H1 (cell line): ENCODE data around the gene GFOD1. TPM values are rescaled to one million over a fixed set of nuclear protein-coding genes. Genes with fewer than 3 reads are reported as not detected.

Experiments
- CTCF ChIA-PET: fragments of 300-600 bp; sonication (Branson Sonifier 250); formaldehyde crosslinking; loops from one replicate; lab custom pipeline; 2021; ENCODE audit not compliant: partially characterized antibody; lab: Charles Lee
- POLR2A ChIA-PET: fragments of 300-600 bp; sonication (Branson Sonifier 250); formaldehyde crosslinking; loops from one replicate; lab custom pipeline; 2021; ENCODE audit warnings: inconsistent platforms; ENCODE audit not compliant: partially characterized antibody; lab: Charles Lee
- DNase-seq, 2 experiments: peaks; one replicate each; pipeline versions ENCODE4 v3.0.0 to v3.0.0-alpha.2; 2010 to 2022; ENCODE audit warnings: low spot score in 2 of 2, low read depth in 1 of 2, mixed read lengths in 1 of 2
- FAIRE-seq: peaks from 2 replicates; lab custom pipeline; 2011; peaks lifted over from hg19 to GRCh38; lab: Jason Lieb, UNC
- H2AFZ ChIP-seq: 2 replicates; pipeline ENCODE4 v1.8.1; 2012; ENCODE audit warnings: low read length, inconsistent platforms
- H2AK5ac ChIP-seq: 2 replicates; pipeline ENCODE4 v1.6.1; 2013; ENCODE audit warnings: low read depth, low read length
- H2BK120ac ChIP-seq: replicated peaks from 2 replicates; pipeline ENCODE3; 2013; ENCODE audit warnings: low read depth, low read length, inconsistent platforms
- H2BK12ac ChIP-seq: 2 replicates; pipeline ENCODE4 v1.6.1; 2013; ENCODE audit warnings: low read depth, low read length
- H2BK15ac ChIP-seq: 2 replicates; pipeline ENCODE4 v1.6.1; 2013; ENCODE audit warnings: low read length
- H2BK20ac ChIP-seq: 2 replicates; pipeline ENCODE4 v1.6.1; 2013; ENCODE audit warnings: low read length
- H2BK5ac ChIP-seq: 2 replicates; pipeline ENCODE4 v1.6.1; 2013; ENCODE audit warnings: low read depth, low read length
- H3K14ac ChIP-seq: 2 replicates; pipeline ENCODE4 v1.6.1; 2013; ENCODE audit warnings: inconsistent platforms; ENCODE audit not compliant: insufficient read length
- H3K18ac ChIP-seq: 2 replicates; pipeline ENCODE4 v1.6.1; 2013; ENCODE audit warnings: low read length; ENCODE audit errors: extremely low read depth
- H3K23ac ChIP-seq: 2 replicates; pipeline ENCODE4 v1.6.1; 2013; ENCODE audit warnings: inconsistent platforms; ENCODE audit not compliant: insufficient read length
- H3K23me2 ChIP-seq: 2 replicates; pipeline ENCODE4 v1.6.1; 2013; ENCODE audit warnings: low read depth, low read length
- H3K27ac ChIP-seq: 2 replicates; pipeline ENCODE4 v1.6.1; 2011; ENCODE audit warnings: low read depth, low read length, inconsistent platforms
- H3K27me3 ChIP-seq, 4 experiments: replicated peaks in 1 of 4; 1 replicate in 1 of 4; 2 replicates in 3 of 4; pipeline versions ENCODE4 v1.6.1 to v1.8.1; 2011 to 2013; ENCODE audit warnings: low read length in 3 of 4, mild to moderate bottlenecking in 3 of 4, inconsistent platforms in 2 of 4, mixed read lengths in 2 of 4, moderate library complexity in 1 of 4; ENCODE audit not compliant: control insufficient read depth in 3 of 4, insufficient read depth in 3 of 4; ENCODE audit errors: extremely low read depth in 1 of 4
- H3K36me3 ChIP-seq, 4 experiments: 2 replicates each; pipeline versions ENCODE4 v1.6.1 to v1.8.1; 2011 to 2013; ENCODE audit warnings: mild to moderate bottlenecking in 4 of 4, low read length in 3 of 4, moderate library complexity in 2 of 4, control low read depth in 1 of 4, inconsistent platforms in 1 of 4; ENCODE audit not compliant: insufficient read depth in 4 of 4, control insufficient read depth in 2 of 4
- H3K4ac ChIP-seq: replicated peaks from 2 replicates; pipeline ENCODE3; 2013; ENCODE audit warnings: low read length, low read depth, mixed read lengths, inconsistent platforms; ENCODE audit not compliant: insufficient read length
- H3K4me1 ChIP-seq, 4 experiments: replicated peaks in 1 of 4; 1 replicate in 1 of 4; 2 replicates in 3 of 4; pipeline versions ENCODE4 v1.6.1 to v1.8.1; 2011 to 2013; ENCODE audit warnings: low read length in 3 of 4, inconsistent platforms in 2 of 4, mixed read lengths in 1 of 4; ENCODE audit not compliant: insufficient read depth in 4 of 4, control insufficient read depth in 3 of 4
- H3K4me2 ChIP-seq, 2 experiments: 2 replicates each; pipeline versions ENCODE4 v1.6.1 to v1.8.1; 2011 to 2013; ENCODE audit warnings: low read depth in 2 of 2, low read length in 2 of 2, control low read depth in 1 of 2, inconsistent platforms in 1 of 2, mild to moderate bottlenecking in 1 of 2; ENCODE audit not compliant: insufficient read depth in 1 of 2
- H3K4me3 ChIP-seq, 4 experiments: fragments of 200-600, 300-600 bp in 1 of 4; sonication (generic), shearing (Covaris generic), sonication (Bioruptor Twin) in 1 of 4; 2 replicates each; pipeline versions ENCODE4 v1.5.1 to v1.8.1; 2011 to 2016; ENCODE audit warnings: low read length in 4 of 4, low read depth in 3 of 4, control low read depth in 2 of 4, inconsistent platforms in 2 of 4, mild to moderate bottlenecking in 2 of 4, mixed read lengths in 1 of 4, moderate library complexity in 1 of 4; ENCODE audit not compliant: insufficient read depth in 2 of 4; ENCODE audit errors: extremely low read depth in 1 of 4
- H3K56ac ChIP-seq: replicated peaks from 2 replicates; pipeline ENCODE3; 2013; ENCODE audit warnings: low read depth, mild to moderate bottlenecking, mixed read lengths, low read length, inconsistent platforms; ENCODE audit not compliant: insufficient read length
- H3K79me1 ChIP-seq: 2 replicates; pipeline ENCODE4 v1.6.1; 2013; ENCODE audit warnings: low read depth, low read length, control low read depth
- H3K79me2 ChIP-seq, 2 experiments: 2 replicates each; pipeline versions ENCODE4 v1.6.1 to v1.8.1; 2012 to 2013; ENCODE audit warnings: low read length in 2 of 2, mild to moderate bottlenecking in 2 of 2, inconsistent platforms in 1 of 2; ENCODE audit not compliant: insufficient read depth in 2 of 2, control insufficient read depth in 1 of 2
- H3K9ac ChIP-seq, 4 experiments: replicated peaks in 1 of 4; 1 replicate in 1 of 4; 2 replicates in 3 of 4; pipeline versions ENCODE4 v1.6.1 to v1.8.1; 2011 to 2013; ENCODE audit warnings: low read depth in 3 of 4, low read length in 3 of 4, control low read depth in 2 of 4, mild to moderate bottlenecking in 2 of 4, moderate library complexity in 2 of 4, inconsistent platforms in 1 of 4; ENCODE audit errors: extremely low read depth in 1 of 4
- H3K9me3 ChIP-seq, 2 experiments: 2 replicates each; pipeline versions ENCODE4 v1.6.1 to v1.8.1; 2012 to 2013; ENCODE audit warnings: mild to moderate bottlenecking in 2 of 2, moderate library complexity in 2 of 2, control low read depth in 1 of 2, inconsistent platforms in 1 of 2, low read depth in 1 of 2, low read length in 1 of 2, mixed read lengths in 1 of 2; ENCODE audit not compliant: insufficient read depth in 2 of 2
- H4K20me1 ChIP-seq, 2 experiments: replicated peaks in 1 of 2; 2 replicates each; pipeline versions ENCODE3 to v1.8.1; 2011 to 2013; ENCODE audit warnings: inconsistent platforms in 2 of 2, low read length in 2 of 2, mild to moderate bottlenecking in 1 of 2; ENCODE audit not compliant: insufficient read depth in 2 of 2, control insufficient read depth in 1 of 2
- H4K5ac ChIP-seq: 2 replicates; pipeline ENCODE4 v1.6.1; 2013; ENCODE audit warnings: low read length, low read depth, mixed read lengths, inconsistent platforms; ENCODE audit not compliant: insufficient read length
- H4K8ac ChIP-seq: 2 replicates; pipeline ENCODE4 v1.8.0; 2013; ENCODE audit warnings: mild to moderate bottlenecking, moderate library complexity, low read length, inconsistent platforms; ENCODE audit not compliant: insufficient read depth; ENCODE audit errors: extremely low read depth
- H4K91ac ChIP-seq: replicated peaks from 2 replicates; pipeline ENCODE3; 2013; ENCODE audit warnings: low read length, mixed read lengths, inconsistent platforms; ENCODE audit not compliant: insufficient read length
- TEAD4 ChIP-seq: IDR thresholded peaks from 2 replicates; pipeline ENCODE4 v1.6.1; 2012; ENCODE audit warnings: low read depth, low read length, inconsistent platforms, mixed read lengths
- WGBS, 2 experiments: shearing (Covaris generic) in 1 of 2; methylation state at CpG; one replicate each; pipeline versions ENCODE4 v1.1.6 to v1.1.7; 2013 to 2015; ENCODE audit warnings: low lambda C conversion rate in 2 of 2, mixed read lengths in 2 of 2, inconsistent platforms in 1 of 2, low coverage in 1 of 2, missing lambda C conversion rate in 1 of 2; ENCODE audit not compliant: insufficient replicate concordance in 2 of 2, insufficient coverage in 1 of 2, insufficient read length in 1 of 2; ENCODE audit errors: extremely low coverage in 1 of 2, missing lambda C conversion rate in 1 of 2; 5-methylcytosine and 5-hydroxymethylcytosine counted together
- polyA plus RNA-seq, 7 experiments: library from polyadenylated mRNA; depleted of rRNA in 3 of 7; stranded (reverse) in 5 of 7; unstranded in 2 of 7; fragments of >200 nt in 5 of 7; fragments of 200-250 nt in 2 of 7; gene quantifications; 1 replicate in 5 of 7; 2 replicates in 1 of 7; 4 replicates in 1 of 7; pipeline versions ENCODE4 v1.2.1 to v1.2.3, GENCODE V29; 2011 to 2013; ENCODE audit warnings: missing spikeins in 2 of 7, mixed read lengths in 2 of 7
- total RNA-seq: library from RNA; stranded (reverse); fragmentation: NEBNext Ultra II Directional; extraction: Animal tissue kit (Norgen Biotek cat#: 25700); gene quantifications from 2 replicates; pipeline ENCODE4 v1.2.1, GENCODE V29; 2021

Gene GFOD1
- total and polyA plus RNA-seq, 2 of the 8 experiments (the other 6 are each of a cell fraction or from before 2014, with no cell fraction given) = 2.5 to 8.8 TPM

DNA sequence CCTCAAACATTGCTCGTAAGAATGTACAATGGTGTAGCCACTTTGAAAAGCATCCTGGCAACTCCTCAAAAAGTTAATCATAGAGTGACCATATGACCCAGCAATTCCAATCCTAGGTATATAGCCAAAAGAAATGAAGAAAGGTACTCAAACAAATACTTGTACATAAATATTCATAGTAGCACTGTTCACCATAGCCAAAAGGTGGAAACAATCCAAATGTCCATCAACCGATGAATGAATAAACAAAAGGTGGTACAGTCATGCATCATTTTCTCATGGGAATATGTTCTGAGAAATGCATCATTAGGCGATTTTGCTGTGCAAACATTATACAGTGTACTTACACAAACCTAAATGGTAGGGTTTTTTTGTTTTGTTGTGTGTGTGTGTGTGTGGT, 84.7 kb downstream of the GFOD1 start:
- Histone ChIP-seq H4K5ac (no peak overlapping the region), H3K23ac (no peak overlapping the region), H3K27me3 (no peaks in the 10 kb centered on the region), H3K18ac (no peak overlapping the region), H3K36me3 (no peaks in the 10 kb centered on the region), H2BK20ac (no peak overlapping the region), H3K9me3 (no peaks in the 10 kb centered on the region), H3K23me2 (no peaks in the 10 kb centered on the region), H3K4me1 (peaks cover 0 to 3% (median 2%) of the 10 kb centered on the region in 4 experiments; a peak in 3 of 7 replicates), H2BK5ac (no peak overlapping the region), H3K56ac (no peak overlapping the region), H2BK120ac (no peak overlapping the region), H4K20me1 (no peaks in the 10 kb centered on the region), H3K4me2 (no peak overlapping the region), H2BK12ac (no peak overlapping the region), H2AK5ac (no peak overlapping the region), H4K8ac (no peak overlapping the region), H3K4me3 (no peak overlapping the region), H3K9ac (no peak overlapping the region), H2BK15ac (no peak overlapping the region), H2AFZ (no peak overlapping the region), H3K4ac (no peak overlapping the region), H3K79me2 (no peaks in the 10 kb centered on the region), H4K91ac (no peak overlapping the region), H3K27ac (no peak overlapping the region), H3K14ac (no peak overlapping the region), H3K79me1 (no peaks in the 10 kb centered on the region)
- TF ChIP-seq TEAD4 = no peak
- no peak for DNase-seq
- no peak for FAIRE-seq
- POLR2A ChIA-PET = no interaction called here
- WGBS, 2 experiments = 94% methylated on average over 3 of the region's 3 CpGs; no CpG with 5 or more reads in 1 of the 2 experiments
- CTCF ChIA-PET = interaction anchor here (0.7 kb wide), 1 partner anchor 22 kb away, joined by 3 read pairs; no protein-coding TSS in a partner anchor
